K562 (cell line): ENCODE data around the gene AK5.

Experiments
- CTCF ChIP-seq, 3 experiments: IDR thresholded peaks in 2 of 3; conservative IDR thresholded peaks in 1 of 3; 2 replicates each; pipeline ENCODE4 v1.5.1; 2011 to 2012; ENCODE audit warnings: low read length in 3 of 3, mild to moderate bottlenecking in 3 of 3, control low read depth in 2 of 3, improper control_type of control experiment in 1 of 3, inconsistent platforms in 1 of 3, low read depth in 1 of 3, mixed read lengths in 1 of 3, moderate library complexity in 1 of 3; ENCODE audit not compliant: insufficient read depth in 2 of 3
- GABPB1 ChIP-seq: sonication (generic); formaldehyde crosslinking; IDR thresholded peaks from 2 replicates; pipeline ENCODE4 v1.8.0; 2022; ENCODE audit warnings: mild to moderate bottlenecking, missing genetic modification reagents
- GATA2 ChIP-seq: sonication (generic); formaldehyde crosslinking; IDR thresholded peaks from 2 replicates; pipeline ENCODE4 v1.4.0; 2020; ENCODE audit warnings: mild to moderate bottlenecking, missing genetic modification reagents
- HDAC2 ChIP-seq: fragments of 450-650 bp; IDR thresholded peaks from 2 replicates; pipeline ENCODE4 v1.6.1; 2016; ENCODE audit warnings: mild to moderate bottlenecking
- HDAC3 ChIP-seq: fragments of 450-650 bp; IDR thresholded peaks from 2 replicates; pipeline ENCODE4 v1.6.1; 2018; ENCODE audit warnings: borderline replicate concordance, mild to moderate bottlenecking, moderate library complexity; ENCODE audit not compliant: partially characterized antibody
- HNRNPK ChIP-seq: fragments of 200-400 bp; formaldehyde crosslinking; IDR thresholded peaks from one replicate; pipeline ENCODE4 v1.6.1; 2018; ENCODE audit warnings: mild to moderate bottlenecking, low read depth, low read length; ENCODE audit not compliant: poor library complexity, severe bottlenecking
- SMARCA4 ChIP-seq: fragments of 450-650 bp; IDR thresholded peaks from 2 replicates; pipeline ENCODE4 v1.6.1; 2016
- SNAPC5 ChIP-seq: fragments of 250-450 bp; sonication (Bioruptor Pico); IDR thresholded peaks from 2 replicates; pipeline ENCODE4 v1.8.0; 2021; ENCODE audit warnings: moderate library complexity, mild to moderate bottlenecking, inconsistent platforms
- TCF7 ChIP-seq: sonication (generic); IDR thresholded peaks from 2 replicates; pipeline ENCODE4 v1.6.1; 2016; ENCODE audit warnings: antibody characterized with exemption, borderline replicate concordance
- ZNF436 ChIP-seq: fragments of 250-450, 450-650 bp; sonication (Bioruptor Pico); formaldehyde crosslinking; IDR thresholded peaks from 2 replicates; pipeline ENCODE4 v1.7.0; 2020; ENCODE audit warnings: mild to moderate bottlenecking

- no peak for TF ChIP-seq SMARCA4
- TF ChIP-seq SNAPC5 (CRISPR knock-in tag) = no peak
- no peak for TF ChIP-seq GABPB1
- TF ChIP-seq GATA2 (CRISPR knock-in tag) = no peak
- TF ChIP-seq ZNF436 (CRISPR knock-in tag) = no peak
- no peak for TF ChIP-seq TCF7
- no peak for TF ChIP-seq HNRNPK
- TF ChIP-seq HDAC2 = no peak
- no peak for TF ChIP-seq HDAC3
- TF ChIP-seq CTCF (IDR thresholded peaks at IDR 0.05 in 2 of 3, conservative IDR thresholded peaks at IDR 0.05 in 1 of 3; ENCODE audit: insufficient read depth in 2 of 3, low read depth in 1 of 3, low read length in 3 of 3) = no peak
Measured at GRCh38 chr1:77590651-77591050, 308.8 kb downstream of the AK5 start.
